Keratinocyte (primary cell): ENCODE data around the gene TRPM1. TPM values are rescaled to one million over a fixed set of nuclear protein-coding genes. Genes with fewer than 3 reads are reported as not detected.

ENCODE experiments used
- DNase-seq: peaks from one replicate; pipeline ENCODE4 v3.0.0-alpha.2; 2011; ENCODE audit warnings: low read depth, missing footprints, low spot score
- FAIRE-seq: peaks from 2 replicates; lab custom pipeline; 2011; peaks lifted over from hg19 to GRCh38; lab: Jason Lieb, UNC
- H2AFZ ChIP-seq: 2 replicates; pipeline ENCODE4 v1.6.0; 2012; ENCODE audit warnings: low read length, control low read depth, inconsistent platforms; ENCODE audit not compliant: control insufficient read depth
- H3K27ac ChIP-seq: 2 replicates; pipeline ENCODE4 v1.5.1; 2011; ENCODE audit warnings: low read length; ENCODE audit not compliant: control insufficient read depth, insufficient read depth
- H3K27me3 ChIP-seq: 3 replicates; pipeline ENCODE4 v1.6.0; 2011; ENCODE audit warnings: low read length; ENCODE audit not compliant: control insufficient read depth, insufficient read depth; ENCODE audit errors: extremely low read depth
- H3K36me3 ChIP-seq, 2 experiments: 2 replicates in 1 of 2; 3 replicates in 1 of 2; pipeline ENCODE4 v1.5.1; 2011; ENCODE audit warnings: low read length in 2 of 2, mild to moderate bottlenecking in 1 of 2; ENCODE audit not compliant: control insufficient read depth in 2 of 2, insufficient read depth in 2 of 2; ENCODE audit errors: extremely low read depth in 1 of 2
- H3K4me1 ChIP-seq: 3 replicates; pipeline ENCODE4 v1.5.1; 2011; ENCODE audit warnings: low read length; ENCODE audit not compliant: control insufficient read depth, insufficient read depth; ENCODE audit errors: extremely low read depth
- H3K4me2 ChIP-seq: 3 replicates; pipeline ENCODE4 v1.6.0; 2011; ENCODE audit warnings: low read depth, low read length; ENCODE audit not compliant: control insufficient read depth, insufficient read depth; ENCODE audit errors: extremely low read depth
- H3K4me3 ChIP-seq, 3 experiments: fragments of 200-600 bp in 1 of 3; sonication (generic) in 1 of 3; 2 replicates in 2 of 3; 3 replicates in 1 of 3; pipeline ENCODE4 v1.5.1; 2011 to 2016; ENCODE audit warnings: low read length in 3 of 3, mild to moderate bottlenecking in 3 of 3, control low read depth in 2 of 3, inconsistent platforms in 1 of 3, low read depth in 1 of 3, mixed read lengths in 1 of 3, mixed run types in 1 of 3, moderate library complexity in 1 of 3; ENCODE audit not compliant: control insufficient read depth in 2 of 3, insufficient read depth in 2 of 3; ENCODE audit errors: extremely low read depth in 1 of 3
- H3K79me2 ChIP-seq: 2 replicates; pipeline ENCODE4 v1.6.0; 2012; ENCODE audit warnings: low read length; ENCODE audit not compliant: control insufficient read depth, insufficient read depth
- H3K9ac ChIP-seq: 3 replicates; pipeline ENCODE4 v1.6.0; 2011; ENCODE audit warnings: low read length; ENCODE audit not compliant: control insufficient read depth, insufficient read depth; ENCODE audit errors: extremely low read depth
- H3K9me1 ChIP-seq: 3 replicates; pipeline ENCODE4 v1.6.0; 2011; ENCODE audit warnings: low read length; ENCODE audit not compliant: control insufficient read depth, insufficient read depth; ENCODE audit errors: extremely low read depth
- H3K9me3 ChIP-seq: 2 replicates; pipeline ENCODE4 v1.5.1; 2012; ENCODE audit warnings: low read depth, low read length; ENCODE audit not compliant: control insufficient read depth
- H4K20me1 ChIP-seq: 3 replicates; pipeline ENCODE4 v1.6.0; 2011; ENCODE audit warnings: low read length; ENCODE audit not compliant: control insufficient read depth, insufficient read depth; ENCODE audit errors: extremely low read depth
- EZH2 ChIP-seq: IDR thresholded peaks from one replicate; pipeline ENCODE4 v1.6.1; 2012; ENCODE audit warnings: inconsistent platforms, mild to moderate bottlenecking, low read length, moderate library complexity
- dilution Hi-C: fragments of 300-500 bp; cut with MboI; formaldehyde crosslinking; loops from one replicate; pipeline ENCODE4 v1.7.0; 2020; ENCODE audit warnings: low sequenced_read_pairs; ENCODE audit not compliant: extremely low pct_ligation_motif_present
- polyA plus RNA-seq, 5 experiments: library from polyadenylated mRNA; depleted of rRNA in 3 of 5; stranded (reverse) in 3 of 5; stranded (forward) in 1 of 5; unstranded in 1 of 5; fragments of >200 nt; gene quantifications; 1 replicate in 1 of 5; 2 replicates in 3 of 5; 3 replicates in 1 of 5; pipeline versions ENCODE4 v1.2.1 to v1.2.3, GENCODE V29; 2011 to 2012; ENCODE audit warnings: missing spikeins in 2 of 5, low read depth in 1 of 5, low replicate concordance in 1 of 5
- TF ChIP-seq, protein P1 (sequence below), 3 experiments: IDR thresholded peaks in 1 of 3; conservative IDR thresholded peaks in 1 of 3; optimal IDR thresholded peaks in 1 of 3; 2 replicates in 2 of 3; 3 replicates in 1 of 3; pipeline versions ENCODE3 to v1.5.1; 2011; ENCODE audit warnings: low read length in 3 of 3, mild to moderate bottlenecking in 3 of 3, moderate library complexity in 2 of 3, control low read depth in 1 of 3, inconsistent platforms in 1 of 3; ENCODE audit not compliant: insufficient read depth in 2 of 3; ENCODE audit errors: extremely low read depth in 1 of 3

TRPM1 gene
- polyA plus RNA-seq, 1 donor (not counting 4 experiments of a cell fraction or from before 2014, with no cell fraction given): 0.17 TPM

- Histone ChIP-seq H4K20me1 (no peaks in the 10 kb centered on the region), H3K9ac (no peak overlapping the region), H3K4me2 (no peak overlapping the region), H3K4me1 (no peaks in the 10 kb centered on the region), H2AFZ (no peak overlapping the region), H3K27me3 (no peaks in the 10 kb centered on the region), H3K27ac (no peak overlapping the region), H3K9me1 (no peaks in the 10 kb centered on the region), H3K79me2 (no peaks in the 10 kb centered on the region), H3K9me3 (no peaks in the 10 kb centered on the region), H3K36me3 (no peaks in the 10 kb centered on the region), H3K4me3 (no peak overlapping the region)
- no peak for DNase-seq
- no peak for FAIRE-seq
- dilution Hi-C loops: no loop called here
- no peak for TF ChIP-seq EZH2
- TF ChIP-seq, protein P1, sequence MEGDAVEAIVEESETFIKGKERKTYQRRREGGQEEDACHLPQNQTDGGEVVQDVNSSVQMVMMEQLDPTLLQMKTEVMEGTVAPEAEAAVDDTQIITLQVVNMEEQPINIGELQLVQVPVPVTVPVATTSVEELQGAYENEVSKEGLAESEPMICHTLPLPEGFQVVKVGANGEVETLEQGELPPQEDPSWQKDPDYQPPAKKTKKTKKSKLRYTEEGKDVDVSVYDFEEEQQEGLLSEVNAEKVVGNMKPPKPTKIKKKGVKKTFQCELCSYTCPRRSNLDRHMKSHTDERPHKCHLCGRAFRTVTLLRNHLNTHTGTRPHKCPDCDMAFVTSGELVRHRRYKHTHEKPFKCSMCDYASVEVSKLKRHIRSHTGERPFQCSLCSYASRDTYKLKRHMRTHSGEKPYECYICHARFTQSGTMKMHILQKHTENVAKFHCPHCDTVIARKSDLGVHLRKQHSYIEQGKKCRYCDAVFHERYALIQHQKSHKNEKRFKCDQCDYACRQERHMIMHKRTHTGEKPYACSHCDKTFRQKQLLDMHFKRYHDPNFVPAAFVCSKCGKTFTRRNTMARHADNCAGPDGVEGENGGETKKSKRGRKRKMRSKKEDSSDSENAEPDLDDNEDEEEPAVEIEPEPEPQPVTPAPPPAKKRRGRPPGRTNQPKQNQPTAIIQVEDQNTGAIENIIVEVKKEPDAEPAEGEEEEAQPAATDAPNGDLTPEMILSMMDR (optimal IDR thresholded peaks at IDR 0.05 in 1 of 3, IDR thresholded peaks at IDR 0.05 in 1 of 3, conservative IDR thresholded peaks at IDR 0.05 in 1 of 3; ENCODE audit: extremely low read depth in 1 of 3, insufficient read depth in 2 of 3, low read length in 3 of 3): no peak
These were observed 29.2 kb upstream of the TRPM1 start for GRCh38 chr15:31130576-31131237.

GRCh38 chr15:31129769-31130303, 28.3 kb upstream of the TRPM1 start:
- no peaks in the 10 kb centered on the region for H3K27me3 ChIP-seq
- TF ChIP-seq EZH2: no peak
- TF ChIP-seq, protein P1 (optimal IDR thresholded peaks at IDR 0.05 in 1 of 3, IDR thresholded peaks at IDR 0.05 in 1 of 3, conservative IDR thresholded peaks at IDR 0.05 in 1 of 3; ENCODE audit: extremely low read depth in 1 of 3, insufficient read depth in 2 of 3, low read length in 3 of 3): no peak
- FAIRE-seq (no peak), DNase-seq (no peak)
- H3K79me2 ChIP-seq: no peaks in the 10 kb centered on the region
- dilution Hi-C loops: no loop called here
- H3K4me2 ChIP-seq: no peak overlapping the region
- H3K4me1 ChIP-seq: no peaks in the 10 kb centered on the region
- H3K9me1 ChIP-seq: no peaks in the 10 kb centered on the region
- H3K9me3 ChIP-seq: no peaks in the 10 kb centered on the region
- H3K27ac ChIP-seq: no peak overlapping the region
- no peak overlapping the region for H3K9ac ChIP-seq
- no peaks in the 10 kb centered on the region for H4K20me1 ChIP-seq
- H3K36me3 ChIP-seq: no peaks in the 10 kb centered on the region
- no peak overlapping the region for H2AFZ ChIP-seq
- no peak overlapping the region for H3K4me3 ChIP-seq
